K562 (cell line): ENCODE measurements around the gene RASGRP4. TPM values are rescaled to one million over a fixed set of nuclear protein-coding genes. Genes with fewer than 3 reads are reported as not detected.

Experiments used
- ATAC-seq: fragments of 200-7000 bp; cut with Tn5 transposase; 3 replicates; pipeline ENCODE4 v1.9.1; 2020; ENCODE audit warnings: moderate library complexity
- BruUV-seq: library from RNA; stranded (reverse); fragments of 400-500 nt; replicated peaks from 2 replicates; lab custom pipeline; 2021; lab: Mats Ljungman, UMichigan
- CTCF ChIA-PET: fragments of 300-600 bp; formaldehyde crosslinking; extraction: SDS; loops from one replicate; lab custom pipeline; 2021; ENCODE audit warnings: low intra/inter-chr PET ratio; lab: Yijun Ruan, JAX
- POLR2A ChIA-PET: fragments of 300-600, 350-650 bp; sonication (Branson Sonifier 250); formaldehyde crosslinking; extraction: SDS; loops from one replicate; lab custom pipeline; 2021; ENCODE audit warnings: antibody characterized with exemption, inconsistent platforms; lab: Yijun Ruan, JAX
- DNase-seq, 4 experiments: peaks; one replicate each; pipeline versions ENCODE4 v3.0.0 to v3.0.0-alpha.2; 2011 to 2018; ENCODE audit warnings: low spot score in 3 of 4, mixed read lengths in 3 of 4; ENCODE audit errors: extremely low read depth in 1 of 4
- FAIRE-seq: peaks from 2 replicates; lab custom pipeline; 2011; peaks lifted over from hg19 to GRCh38; lab: Jason Lieb, UNC
- H2AFZ ChIP-seq: 2 replicates; pipeline ENCODE4 v1.6.0; 2011; ENCODE audit warnings: low read depth, low read length, control low read depth, inconsistent platforms
- H3K27ac ChIP-seq: fragments of 200-600 bp; 3 replicates; pipeline ENCODE4 v1.8.0; 2011; ENCODE audit warnings: low read depth, mild to moderate bottlenecking, control low read depth, inconsistent platforms, low read length, moderate library complexity, mixed read lengths; ENCODE audit errors: extremely low read depth
- H3K27me3 ChIP-seq, 2 experiments: fragments of 300-600 bp in 1 of 2; 2 replicates in 1 of 2; 3 replicates in 1 of 2; pipeline versions ENCODE4 v1.6.0 to v1.8.0; 2011; ENCODE audit warnings: inconsistent platforms in 2 of 2, low read length in 2 of 2, mild to moderate bottlenecking in 1 of 2, mixed read lengths in 1 of 2, moderate library complexity in 1 of 2; ENCODE audit not compliant: control insufficient read depth in 2 of 2, insufficient read depth in 2 of 2
- H3K36me3 ChIP-seq: fragments of 300-600 bp; 3 replicates; pipeline ENCODE4 v1.8.0; 2011; ENCODE audit warnings: mild to moderate bottlenecking, low read length, inconsistent platforms; ENCODE audit not compliant: control insufficient read depth, insufficient read depth
- H3K4me1 ChIP-seq, 2 experiments: fragments of 200-600 bp in 1 of 2; replicated peaks in 1 of 2; 2 replicates in 1 of 2; 3 replicates in 1 of 2; pipeline versions ENCODE4 v1.5.1 to v1.8.0; 2011; ENCODE audit warnings: inconsistent platforms in 2 of 2, low read length in 2 of 2, mild to moderate bottlenecking in 1 of 2, mixed read lengths in 1 of 2, moderate library complexity in 1 of 2; ENCODE audit not compliant: control insufficient read depth in 2 of 2, insufficient read depth in 2 of 2
- H3K4me2 ChIP-seq: 2 replicates; pipeline ENCODE4 v1.6.1; 2011; ENCODE audit warnings: low read length, control low read depth, inconsistent platforms, mixed read lengths; ENCODE audit not compliant: insufficient read depth
- H3K4me3 ChIP-seq: fragments of 200-600 bp; sonication (generic), shearing (Covaris generic); 2 replicates; pipeline ENCODE4 v1.5.1; 2016; ENCODE audit warnings: control low read depth, inconsistent platforms
- H3K79me2 ChIP-seq: fragments of 200-600 bp; 3 replicates; pipeline ENCODE4 v1.8.0; 2011; ENCODE audit warnings: low read length, inconsistent platforms; ENCODE audit not compliant: control insufficient read depth, insufficient read depth
- H3K9ac ChIP-seq, 2 experiments: 2 replicates each; pipeline versions ENCODE4 v1.6.0 to v1.6.1; 2011; ENCODE audit warnings: low read depth in 2 of 2, low read length in 2 of 2, control low read depth in 1 of 2, inconsistent platforms in 1 of 2, mild to moderate bottlenecking in 1 of 2, mixed read lengths in 1 of 2; ENCODE audit not compliant: insufficient read depth in 1 of 2
- H3K9me1 ChIP-seq: one replicate; pipeline ENCODE4 v1.6.0; 2011; ENCODE audit warnings: inconsistent platforms, mild to moderate bottlenecking, low read length, moderate library complexity; ENCODE audit not compliant: control insufficient read depth, insufficient read depth
- H3K9me3 ChIP-seq: replicated peaks from 2 replicates; pipeline ENCODE4 v1.5.1; 2011; ENCODE audit warnings: low read depth, low read length, inconsistent platforms; ENCODE audit not compliant: control insufficient read depth, insufficient read depth
- H4K20me1 ChIP-seq: replicated peaks from 2 replicates; pipeline ENCODE4 v1.6.1; 2011; ENCODE audit warnings: low read length, inconsistent platforms, mixed read lengths; ENCODE audit not compliant: control insufficient read depth, insufficient read depth
- BRD4 ChIP-seq: fragments of 200-600 bp; sonication (generic); IDR thresholded peaks from 2 replicates; pipeline ENCODE4 v1.6.1; 2017; ENCODE audit warnings: inconsistent platforms
- ID3 ChIP-seq, 2 experiments: fragments of 250-450 bp in 1 of 2; fragments of 450-650 bp in 1 of 2; sonication (Bioruptor Pico) in 1 of 2; IDR thresholded peaks; 2 replicates each; pipeline versions ENCODE4 v1.6.1 to v1.8.0; 2016 to 2021; ENCODE audit warnings: mild to moderate bottlenecking in 2 of 2, moderate library complexity in 2 of 2, missing compliant biosample characterization in 1 of 2, missing genetic modification characterization in 1 of 2
- KDM4B ChIP-seq, 2 experiments: fragments of 450-650 bp in 1 of 2; sonication (generic) in 1 of 2; IDR thresholded peaks; 2 replicates each; pipeline ENCODE4 v1.6.1; 2016 to 2017; ENCODE audit warnings: borderline replicate concordance in 2 of 2, antibody characterized with exemption in 1 of 2, low read depth in 1 of 2, mild to moderate bottlenecking in 1 of 2
- MIER1 ChIP-seq: fragments of 450-650 bp; IDR thresholded peaks from 2 replicates; pipeline ENCODE4 v1.6.1; 2016; ENCODE audit warnings: antibody characterized with exemption, mild to moderate bottlenecking, low read depth
- NKRF ChIP-seq: fragments of 450-650 bp; IDR thresholded peaks from 2 replicates; pipeline ENCODE4 v1.6.1; 2016; ENCODE audit warnings: borderline replicate concordance
- NR0B1 ChIP-seq: fragments of 450-650 bp; IDR thresholded peaks from one replicate; pipeline ENCODE4 v1.6.1; 2018; ENCODE audit warnings: mild to moderate bottlenecking, moderate library complexity; ENCODE audit not compliant: partially characterized antibody
- RBBP5 ChIP-seq: fragments of 200-600 bp; sonication (generic); IDR thresholded peaks from 2 replicates; pipeline ENCODE4 v1.6.1; 2012; ENCODE audit warnings: borderline replicate concordance, mild to moderate bottlenecking, low read length, control low read depth, inconsistent platforms; ENCODE audit not compliant: insufficient read depth, poor library complexity, severe bottlenecking
- SAP30 ChIP-seq: fragments of 200-600 bp; sonication (generic); IDR thresholded peaks from 2 replicates; pipeline ENCODE4 v1.6.1; 2012; ENCODE audit warnings: borderline replicate concordance, low read depth, mild to moderate bottlenecking, moderate library complexity, low read length, control low read depth, inconsistent platforms; ENCODE audit not compliant: insufficient read depth, poor library complexity, severe bottlenecking
- SMARCC2 ChIP-seq: fragments of 450-650 bp; IDR thresholded peaks from 2 replicates; pipeline ENCODE4 v1.6.1; 2017; ENCODE audit warnings: antibody characterized with exemption, moderate library complexity, mild to moderate bottlenecking, low read depth
- SMC3 ChIP-seq: conservative IDR thresholded peaks from 2 replicates; pipeline ENCODE4 v1.6.1; 2011; ENCODE audit warnings: low read depth, low read length, improper control_type of control experiment; ENCODE audit not compliant: insufficient read depth
- ZNF12 ChIP-seq: sonication (generic); formaldehyde crosslinking; IDR thresholded peaks from 2 replicates; pipeline ENCODE4 v1.4.0; 2020; ENCODE audit warnings: mild to moderate bottlenecking, missing genetic modification reagents
- ZNF384 ChIP-seq: IDR thresholded peaks from 2 replicates; pipeline ENCODE4 v1.6.1; 2012; ENCODE audit warnings: low read depth, low read length, improper control_type of control experiment
- WGBS: fragments of 100-300 bp; shearing (Covaris generic); methylation state at CpG from one replicate; pipeline ENCODE4 v1.1.6; 2016; ENCODE audit warnings: low coverage, mixed read lengths; ENCODE audit not compliant: insufficient coverage; ENCODE audit errors: missing lambda C conversion rate; 5-methylcytosine and 5-hydroxymethylcytosine counted together
- in situ Hi-C: fragments of 300-500 bp; cut with MboI; formaldehyde crosslinking; loops from 4 replicates; pipeline ENCODE4 v1.15.0; 2018; ENCODE audit warnings: inconsistent platforms, mixed read lengths
- intact Hi-C: fragments of 100-400 bp; cut with micrococcal nuclease; formaldehyde crosslinking; loops from 2 replicates; pipeline ENCODE4 v1.14.2; 2022
- polyA plus RNA-seq, 8 experiments: library from polyadenylated mRNA; depleted of rRNA in 4 of 8; stranded (reverse) in 5 of 8; unstranded in 3 of 8; fragments of >200 nt; fragmentation: Nextera tagmentation in 2 of 8; fragmentation: Illumina TruSeq in 1 of 8; extraction: Ambion mirVana in 2 of 8; extraction: Trizol in 1 of 8; gene quantifications; 2 replicates each; pipeline versions ENCODE4 v1.2.1 to v1.2.3, GENCODE V29; 2011 to 2014; ENCODE audit warnings: inconsistent platforms in 1 of 8, missing spikeins in 1 of 8
- total RNA-seq, 7 experiments: library from RNA; depleted of rRNA in 6 of 7; stranded (reverse); fragments of >200 nt in 6 of 7; fragmentation: Illumina TruSeq in 2 of 7; extraction: Trizol in 2 of 7; gene quantifications; 2 replicates each; pipeline versions ENCODE4 v1.2.1 to v1.2.3, GENCODE V29; 2011 to 2021; ENCODE audit warnings: low replicate concordance in 1 of 7

RASGRP4 gene
- total and polyA plus RNA-seq, 9 of the 15 experiments (the other 6 are each of a cell fraction or from before 2014, with no cell fraction given): 0.39 to 4.6 (median 3.8) TPM

GRCh38 chr19:38375098-38375493 lies 50.9 kb downstream of the RASGRP4 start:
- BruUV-seq: no TSS peak
- CTCF ChIA-PET: interaction anchor here (1.3 to 1.6 kb wide), 2 partner anchors 40 to 131 kb away, joined by 3 to 8 read pairs; no protein-coding TSS in a partner anchor
- TF ChIP-seq RBBP5 (peak; percentile 41), NR0B1 (no peak), SMC3 (no peak), MIER1 (0 out of 2 replicates have a peak, but pooled peaks have one; percentile 31), ZNF384 (0 out of 2 replicates have a peak, but pooled peaks have one; percentile 19), BRD4 (peak; percentile 33; the same call in 1 of the 2 replicates), NKRF (peak; percentile 55; the same call in 1 of the 2 replicates), SMARCC2 (0 out of 2 replicates have a peak, but pooled peaks have one; percentile 0), ZNF12 (CRISPR knock-in tag) (0 out of 2 replicates have a peak, but pooled peaks have one; percentile 81), ID3 (CRISPR knock-in tag; IDR thresholded peaks at IDR 0.05) (no peak), ID3 (tag; IDR thresholded peaks at IDR 0.05) (0 out of 2 replicates have a peak, but pooled peaks have one; percentile 4), SAP30 (peak; percentile 61), KDM4B (IDR thresholded peaks at IDR 0.05; ENCODE audit: borderline replicate concordance in 2 of 2, low read depth in 1 of 2) (0 out of 4 replicates have a peak, but pooled peaks of 1 of the 2 experiments have one; percentile 4)

More at GRCh38 chr19:38375098-38375493, 50.9 kb downstream of the RASGRP4 start:
- peak overlapping the region; percentile 94 for H3K27ac ChIP-seq
- WGBS: under 1% methylated on average over 17 of the region's 18 CpGs
- H2AFZ ChIP-seq: peak overlapping the region; percentile 85
- in situ Hi-C loops: no loop called here
- ATAC-seq (peak; percentile 60), FAIRE-seq (no peak), DNase-seq (peak in 1 of 4 experiments; percentile 63)
- H3K9me3 ChIP-seq: no peaks in the 10 kb centered on the region; the same call in 1 of the 2 replicates
- H3K27me3 ChIP-seq: no peaks in the 10 kb centered on the region
- H3K4me2 ChIP-seq: peak overlapping the region; percentile 84
- peak overlapping the region; percentile 93 to 98 for H3K9ac ChIP-seq
- peaks cover 46% of the 10 kb centered on the region for H3K79me2 ChIP-seq
- H3K36me3 ChIP-seq: peaks cover 44% of the 10 kb centered on the region; the same call in 2 of the 3 replicates
- no peaks in the 10 kb centered on the region for H3K9me1 ChIP-seq
- H3K4me3 ChIP-seq: peak overlapping the region; percentile 88
- intact Hi-C loops: no loop called here
- peaks cover 16% of the 10 kb centered on the region for H4K20me1 ChIP-seq
- POLR2A ChIA-PET: interaction anchor here (1.4 to 3.8 kb wide), 5 partner anchors 8 to 128 kb away, joined by 4 to 28 read pairs (median 9); partner anchors contain the start of genes FAM98C and GGN
- peaks cover 8 to 19% of the 10 kb centered on the region in 2 experiments; a peak in 4 of 5 replicates for H3K4me1 ChIP-seq
